Thyroid gland (tissue), 4 donors: ENCODE data around the gene CPE.

Experiments used
- CTCF ChIP-seq, 6 experiments: fragments of 200-600 bp in 3 of 6; fragments of 450-650 bp in 3 of 6; sonication (generic) in 3 of 6; IDR thresholded peaks; one replicate each; pipeline ENCODE4 v1.5.1; 2016 to 2019; ENCODE audit warnings: antibody characterized with exemption in 6 of 6, mild to moderate bottlenecking in 2 of 6, inconsistent platforms in 1 of 6, moderate library complexity in 1 of 6
- POLR2A ChIP-seq, 2 donors: fragments of 450-650 bp; IDR thresholded peaks; one replicate each; pipeline ENCODE4 v1.6.1; 2017; ENCODE audit warnings: antibody characterized with exemption in 2 of 2, mild to moderate bottlenecking in 2 of 2, moderate library complexity in 1 of 2

- TF ChIP-seq POLR2A (IDR thresholded peaks at IDR 0.05) (no peak), CTCF (IDR thresholded peaks at IDR 0.05) (no peak)
These were observed 17.0 kb upstream of the CPE start for GRCh38 chr4:165361810-165362209.
